Adrenal gland (tissue), 5 donors: Measurements from ENCODE around the gene FKBP2.

Experiments used
- POLR2A ChIP-seq, 2 donors: fragments of 450-650 bp; IDR thresholded peaks; one replicate each; pipeline ENCODE4 v1.6.1; 2017; ENCODE audit warnings: antibody characterized with exemption in 2 of 2, mild to moderate bottlenecking in 2 of 2, moderate library complexity in 1 of 2
- TF ChIP-seq, protein P1 (sequence below), 6 experiments: fragments of 450-650 bp in 4 of 6; fragments of 200-600 bp in 2 of 6; sonication (generic) in 1 of 6; IDR thresholded peaks; 1 replicate in 5 of 6; 2 replicates in 1 of 6; pipeline versions ENCODE4 v1.5.1 to v1.8.0; 2016 to 2021; ENCODE audit warnings: antibody characterized with exemption in 6 of 6, mild to moderate bottlenecking in 2 of 6, moderate library complexity in 1 of 6
- donor health status: DM: no; HTN: no; CAD: no.

DNA sequence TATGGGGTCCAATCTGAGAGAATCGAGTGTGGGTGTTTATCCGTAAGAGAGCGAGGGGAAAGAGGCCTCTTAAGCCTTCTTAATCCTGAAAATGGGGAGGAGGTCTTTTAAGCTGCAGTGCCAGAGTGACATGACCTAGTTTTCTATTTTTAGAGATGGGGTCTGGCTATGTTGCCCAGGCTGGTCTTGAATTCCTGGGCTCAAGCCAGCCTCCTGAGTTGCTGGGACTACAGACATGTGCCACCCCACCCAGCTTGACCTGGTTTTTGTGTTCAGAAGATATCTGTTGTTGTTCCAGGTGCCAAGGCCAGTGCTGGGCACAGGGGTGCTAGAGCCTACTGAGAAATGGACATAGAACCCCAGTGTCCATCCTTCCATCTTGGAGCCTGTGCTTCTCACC lies 42.2 kb downstream of the FKBP2 start:
- TF ChIP-seq, protein P1, sequence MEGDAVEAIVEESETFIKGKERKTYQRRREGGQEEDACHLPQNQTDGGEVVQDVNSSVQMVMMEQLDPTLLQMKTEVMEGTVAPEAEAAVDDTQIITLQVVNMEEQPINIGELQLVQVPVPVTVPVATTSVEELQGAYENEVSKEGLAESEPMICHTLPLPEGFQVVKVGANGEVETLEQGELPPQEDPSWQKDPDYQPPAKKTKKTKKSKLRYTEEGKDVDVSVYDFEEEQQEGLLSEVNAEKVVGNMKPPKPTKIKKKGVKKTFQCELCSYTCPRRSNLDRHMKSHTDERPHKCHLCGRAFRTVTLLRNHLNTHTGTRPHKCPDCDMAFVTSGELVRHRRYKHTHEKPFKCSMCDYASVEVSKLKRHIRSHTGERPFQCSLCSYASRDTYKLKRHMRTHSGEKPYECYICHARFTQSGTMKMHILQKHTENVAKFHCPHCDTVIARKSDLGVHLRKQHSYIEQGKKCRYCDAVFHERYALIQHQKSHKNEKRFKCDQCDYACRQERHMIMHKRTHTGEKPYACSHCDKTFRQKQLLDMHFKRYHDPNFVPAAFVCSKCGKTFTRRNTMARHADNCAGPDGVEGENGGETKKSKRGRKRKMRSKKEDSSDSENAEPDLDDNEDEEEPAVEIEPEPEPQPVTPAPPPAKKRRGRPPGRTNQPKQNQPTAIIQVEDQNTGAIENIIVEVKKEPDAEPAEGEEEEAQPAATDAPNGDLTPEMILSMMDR (IDR thresholded peaks at IDR 0.05): no peak
- TF ChIP-seq POLR2A (IDR thresholded peaks at IDR 0.05): no peak
